ENCODE data around the gene RBM17. TPM values are rescaled to one million over a fixed set of nuclear protein-coding genes. Genes with fewer than 3 reads are reported as not detected.

Gene RBM17
- total and polyA plus RNA-seq, 2 of the 4 experiments (the other 2 are of a cell fraction), result 24.6 to 56.7 TPM

GRCh38 chr10:6148908-6149307 is 60.1 kb downstream of the RBM17 start:
- no peak overlapping the region for H2BK20ac ChIP-seq (ENCODE audit: low read depth, low read length)
- H3K27me3 ChIP-seq (ENCODE audit: control insufficient read depth, insufficient read depth, low read length), result no peaks in the 10 kb centered on the region
- peaks cover 9% of the 10 kb centered on the region for H3K36me3 ChIP-seq (ENCODE audit: control insufficient read depth, insufficient read depth, low read length)
- TF ChIP-seq POLR2A (IDR thresholded peaks at IDR 0.05; ENCODE audit: low read depth, low read length), result no peak
- H4K20me1 ChIP-seq (ENCODE audit: insufficient read depth, low read length), result peaks cover 54% of the 10 kb centered on the region
- no CpG with 5 or more reads among the region's 6 CpGs for WGBS, 2 experiments (ENCODE audit: extremely low coverage in 2 of 2, insufficient read length in 1 of 2)
- ATAC-seq (ENCODE audit: low read depth), result no peak
- H3K18ac ChIP-seq (ENCODE audit: low read depth, low read length), result no peak overlapping the region
- intact Hi-C loops (cut with micrococcal nuclease) (no loop called here), in situ Hi-C loops (cut with MboI; ENCODE audit: low sequenced_read_pairs) (loop anchor here (25.0 kb wide), 1 partner anchor 613 kb away; no protein-coding TSS in a partner anchor), dilution Hi-C loops (cut with HindIII; ENCODE audit: low sequenced_read_pairs, unreplicated experiment) (no loop called here)
- no peak overlapping the region for H3K9ac ChIP-seq (ENCODE audit: low read depth, low read length)
- no peak overlapping the region for H2BK15ac ChIP-seq (ENCODE audit: low read depth, low read length)
- H3K23ac ChIP-seq (ENCODE audit: low read depth, low read length), result no peak overlapping the region
- H3K4me2 ChIP-seq (ENCODE audit: low read depth, low read length), result no peak overlapping the region
- no peak overlapping the region for H3K4ac ChIP-seq (ENCODE audit: low read depth, low read length)
- H2AK9ac ChIP-seq (replicated peaks; ENCODE audit: low read depth, low read length, poor library complexity), result no peak overlapping the region
- H4K5ac ChIP-seq (ENCODE audit: low read depth, low read length), result no peak overlapping the region
- no peak overlapping the region for H4K91ac ChIP-seq (ENCODE audit: insufficient read depth, low read depth, low read length)
- H3K9me1 ChIP-seq (ENCODE audit: insufficient read depth, low read length), result peaks cover 19% of the 10 kb centered on the region
- H3K27ac ChIP-seq (ENCODE audit: insufficient read depth, low read length), result no peak overlapping the region
- H4K8ac ChIP-seq (ENCODE audit: low read depth in 2 of 2, low read length in 2 of 2), result no peak overlapping the region
- ChIA-PET POLR2A (ENCODE audit: unreplicated experiment) (no interaction called here), CTCF (no interaction called here)
- no peak overlapping the region for H3K56ac ChIP-seq (ENCODE audit: extremely low read depth, insufficient read depth, low read length)
- H3K4me3 ChIP-seq (ENCODE audit: insufficient read depth, low read depth, low read length), result no peak overlapping the region
- H3K14ac ChIP-seq (replicated peaks; ENCODE audit: low read depth, low read length), result no peak overlapping the region
- peaks cover 12 to 91% of the 10 kb centered on the region in 2 experiments for H3K79me1 ChIP-seq (ENCODE audit: low read depth in 1 of 2, low read length in 2 of 2)
- H2AFZ ChIP-seq (replicated peaks; ENCODE audit: low read length, poor library complexity), result no peak overlapping the region
- H3K9me3 ChIP-seq (ENCODE audit: control insufficient read depth, insufficient read depth, low read length), result no peaks in the 10 kb centered on the region
- H3K4me1 ChIP-seq (ENCODE audit: control insufficient read depth, insufficient read depth, low read length), result peaks cover 13% of the 10 kb centered on the region
- BruUV-seq (replicated peaks), result no TSS peak
- H2AK5ac ChIP-seq (ENCODE audit: low read depth, low read length), result no peak overlapping the region
- H2BK5ac ChIP-seq (ENCODE audit: low read depth, low read length, poor library complexity, severe bottlenecking), result no peak overlapping the region
- no peak overlapping the region for H2BK120ac ChIP-seq (ENCODE audit: low read depth, low read length)
- no peak for DNase-seq

Measured in IMR-90 (cell line).